Memory B cell (primary cell): Measurements from ENCODE around the gene TRAF3IP1.

Source experiments
- ATAC-seq: fragments of 150-1000 bp; cut with Tn5 transposase; 2 replicates; pipeline ENCODE4 v1.10.0; 2021; ENCODE audit warnings: low read depth, mild to moderate bottlenecking, moderate library complexity
- DNase-seq, 2 donors: peaks; one replicate each; pipeline ENCODE4 v3.0.0; 2022; ENCODE audit warnings: low spot score in 2 of 2
- H3K27ac Mint-ChIP-seq: one replicate; pipeline ENCODE4 v1.8.0; 2022; ENCODE audit warnings: mild to moderate bottlenecking, moderate library complexity, mixed read lengths
- H3K27me3 Mint-ChIP-seq: one replicate; pipeline ENCODE4 v1.8.0; 2022; ENCODE audit warnings: mixed read lengths
- H3K36me3 Mint-ChIP-seq: one replicate; pipeline ENCODE4 v1.8.0; 2022; ENCODE audit warnings: mild to moderate bottlenecking, mixed read lengths
- H3K4me1 Mint-ChIP-seq: one replicate; pipeline ENCODE4 v1.8.0; 2022; ENCODE audit warnings: mixed read lengths
- H3K4me3 Mint-ChIP-seq: one replicate; pipeline ENCODE4 v1.8.0; 2022; ENCODE audit warnings: mild to moderate bottlenecking, moderate library complexity, mixed read lengths
- H3K9me3 Mint-ChIP-seq: one replicate; pipeline ENCODE4 v1.8.0; 2022; ENCODE audit warnings: mixed read lengths

TRAF3IP1 gene

DNA sequence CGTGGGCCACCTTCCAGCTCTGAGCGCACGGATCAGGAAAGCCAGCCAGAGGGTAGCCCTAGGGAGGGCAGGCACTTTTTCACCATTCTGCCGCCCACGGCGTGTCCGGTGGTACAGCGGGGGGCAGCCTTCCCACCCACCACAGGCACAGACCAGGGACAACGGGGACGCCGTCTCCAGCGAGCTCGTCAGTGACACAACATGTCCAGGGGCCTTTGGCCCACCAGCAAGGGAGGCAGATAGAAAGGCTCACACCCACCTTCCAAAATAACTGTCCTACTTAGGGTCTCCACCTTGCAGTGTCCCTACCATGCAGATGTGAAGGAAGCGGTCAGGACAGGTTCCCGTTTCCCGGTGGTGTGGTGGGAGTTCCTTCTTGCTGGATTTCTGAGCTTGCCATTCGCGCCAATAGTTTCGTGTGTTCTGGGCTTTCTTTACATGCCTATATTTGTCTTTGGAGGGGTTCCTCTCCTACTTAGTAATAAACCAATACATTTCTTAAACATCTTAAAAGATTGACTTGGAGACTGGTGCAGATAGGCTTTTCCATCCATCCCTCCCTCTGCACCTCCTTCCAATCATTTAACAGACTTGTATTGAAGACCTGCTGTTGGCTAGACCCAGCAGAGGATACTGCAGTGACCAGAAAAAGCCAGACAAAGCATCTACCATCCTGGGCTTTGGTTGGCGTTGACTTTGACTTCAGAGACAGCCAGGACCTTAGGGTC lies 107.3 kb downstream of the TRAF3IP1 start:
- Mint-ChIP-seq H3K27ac (peak overlapping the region; percentile 90), H3K4me1 (peaks cover 34% of the 10 kb centered on the region), H3K36me3 (peaks cover 12% of the 10 kb centered on the region), H3K4me3 (peak overlapping the region; percentile 87), H3K9me3 (no peaks in the 10 kb centered on the region), H3K27me3 (no peaks in the 10 kb centered on the region)
- ATAC-seq (no peak), DNase-seq (no peak)

DNA sequence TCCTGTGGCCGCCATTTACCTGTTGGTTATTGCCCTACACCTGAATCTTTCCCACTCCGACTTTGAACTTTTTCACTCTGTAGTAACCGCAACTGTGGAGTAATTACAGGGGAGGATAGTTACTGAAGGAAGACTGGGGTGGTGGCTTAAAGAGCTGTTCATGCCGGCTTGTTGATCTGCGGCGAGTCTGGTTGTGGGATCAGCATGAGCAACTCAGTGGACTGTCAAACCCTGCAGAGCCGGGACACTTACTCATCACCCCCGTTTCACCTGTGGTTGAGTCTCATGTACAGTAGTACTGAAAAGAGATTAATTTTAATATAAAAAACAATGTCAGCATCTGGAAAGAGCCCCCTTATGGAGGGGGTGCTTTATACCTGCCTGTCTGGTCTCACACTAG lies 108.5 kb downstream of the TRAF3IP1 start:
- ATAC-seq (no peak), DNase-seq (no peak)
- Mint-ChIP-seq H3K4me1 (peaks cover 34% of the 10 kb centered on the region), H3K27ac (no peak overlapping the region), H3K4me3 (no peak overlapping the region), H3K27me3 (no peaks in the 10 kb centered on the region), H3K9me3 (no peaks in the 10 kb centered on the region), H3K36me3 (peaks cover 15% of the 10 kb centered on the region)

DNA sequence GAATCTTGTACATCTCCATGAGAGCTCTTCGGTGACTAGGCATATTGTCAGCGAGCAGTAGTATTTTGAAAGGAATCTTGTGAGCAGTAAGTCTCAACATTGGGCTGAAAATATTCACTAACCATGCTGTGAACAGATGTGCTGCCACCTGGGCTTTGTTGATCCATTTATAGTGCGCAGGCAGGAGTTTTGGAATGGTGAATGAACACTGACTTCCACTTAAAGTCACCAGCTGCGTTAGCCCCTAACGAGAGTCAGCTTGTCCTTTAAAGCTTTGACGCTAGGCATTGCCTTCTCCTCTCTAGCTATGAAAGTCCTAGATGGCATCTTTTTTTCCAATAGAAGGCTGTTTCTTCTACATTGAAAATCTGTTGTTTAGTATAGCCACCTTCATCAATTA lies 110.5 kb downstream of the TRAF3IP1 start:
- Mint-ChIP-seq H3K9me3 (no peaks in the 10 kb centered on the region), H3K27me3 (no peaks in the 10 kb centered on the region), H3K27ac (peak overlapping the region; percentile 55), H3K36me3 (peaks cover 20% of the 10 kb centered on the region), H3K4me1 (peaks cover 31% of the 10 kb centered on the region), H3K4me3 (no peak overlapping the region)
- no peak for DNase-seq
- ATAC-seq = no peak

DNA sequence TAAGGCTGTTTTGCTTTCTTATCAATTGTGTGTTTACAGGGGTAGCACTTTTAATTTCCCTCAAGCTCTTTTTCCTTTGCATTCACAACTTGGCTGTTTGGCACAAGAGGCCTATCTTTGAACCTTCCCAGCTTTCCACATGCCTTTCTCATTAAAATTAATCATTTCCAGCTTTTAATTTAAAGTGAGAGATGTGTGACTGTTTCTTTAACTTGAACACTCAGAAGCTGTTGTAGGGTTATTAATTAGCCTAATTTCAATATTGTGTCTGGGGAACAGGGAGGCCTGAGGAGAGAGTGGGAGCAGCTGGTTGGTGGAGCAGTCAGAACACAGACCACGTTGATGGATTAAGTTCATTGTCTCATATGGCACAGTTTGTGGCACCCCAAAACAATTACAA lies 111.1 kb downstream of the TRAF3IP1 start:
- no peak overlapping the region for H3K4me3 Mint-ChIP-seq
- H3K9me3 Mint-ChIP-seq = no peaks in the 10 kb centered on the region
- DNase-seq (no peak), ATAC-seq (no peak)
- H3K27me3 Mint-ChIP-seq = no peaks in the 10 kb centered on the region
- peaks cover 23% of the 10 kb centered on the region for H3K36me3 Mint-ChIP-seq
- H3K4me1 Mint-ChIP-seq = peaks cover 30% of the 10 kb centered on the region
- H3K27ac Mint-ChIP-seq = peak overlapping the region; percentile 28

DNA sequence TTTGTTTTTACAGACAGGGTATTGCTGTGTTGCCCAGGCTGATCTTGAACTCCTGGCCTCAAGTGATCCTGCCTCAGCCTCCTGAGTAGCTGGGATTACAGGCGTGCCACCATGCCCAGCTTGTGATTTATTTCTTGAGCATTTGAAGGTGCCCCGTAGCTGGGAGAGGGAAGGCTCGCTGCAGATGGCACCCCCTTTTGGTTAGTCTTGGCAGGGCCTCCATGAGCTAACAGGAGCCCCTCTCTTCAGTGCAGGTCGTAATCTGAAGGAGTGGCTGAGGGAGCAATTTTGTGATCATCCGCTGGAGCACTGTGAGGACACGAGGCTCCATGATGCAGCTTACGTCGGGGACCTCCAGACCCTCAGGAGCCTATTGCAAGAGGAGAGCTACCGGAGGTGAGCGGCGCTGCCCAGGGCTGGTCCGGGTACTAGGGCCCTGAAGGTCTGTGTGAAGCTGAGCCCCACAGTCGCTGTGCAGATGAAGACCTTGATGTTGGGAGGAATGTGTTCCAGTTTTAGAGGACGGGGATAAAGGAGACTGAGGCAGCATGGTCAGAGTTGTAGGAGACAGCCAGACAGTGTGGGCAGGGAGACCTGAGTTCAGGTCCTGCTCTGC lies 113.1 kb downstream of the TRAF3IP1 start:
- Mint-ChIP-seq H3K4me1 (peaks cover 22% of the 10 kb centered on the region), H3K4me3 (no peak overlapping the region), H3K27ac (peak overlapping the region; percentile 43), H3K27me3 (no peaks in the 10 kb centered on the region), H3K9me3 (no peaks in the 10 kb centered on the region), H3K36me3 (peaks cover 27% of the 10 kb centered on the region)
- DNase-seq (no peak), ATAC-seq (no peak)

DNA sequence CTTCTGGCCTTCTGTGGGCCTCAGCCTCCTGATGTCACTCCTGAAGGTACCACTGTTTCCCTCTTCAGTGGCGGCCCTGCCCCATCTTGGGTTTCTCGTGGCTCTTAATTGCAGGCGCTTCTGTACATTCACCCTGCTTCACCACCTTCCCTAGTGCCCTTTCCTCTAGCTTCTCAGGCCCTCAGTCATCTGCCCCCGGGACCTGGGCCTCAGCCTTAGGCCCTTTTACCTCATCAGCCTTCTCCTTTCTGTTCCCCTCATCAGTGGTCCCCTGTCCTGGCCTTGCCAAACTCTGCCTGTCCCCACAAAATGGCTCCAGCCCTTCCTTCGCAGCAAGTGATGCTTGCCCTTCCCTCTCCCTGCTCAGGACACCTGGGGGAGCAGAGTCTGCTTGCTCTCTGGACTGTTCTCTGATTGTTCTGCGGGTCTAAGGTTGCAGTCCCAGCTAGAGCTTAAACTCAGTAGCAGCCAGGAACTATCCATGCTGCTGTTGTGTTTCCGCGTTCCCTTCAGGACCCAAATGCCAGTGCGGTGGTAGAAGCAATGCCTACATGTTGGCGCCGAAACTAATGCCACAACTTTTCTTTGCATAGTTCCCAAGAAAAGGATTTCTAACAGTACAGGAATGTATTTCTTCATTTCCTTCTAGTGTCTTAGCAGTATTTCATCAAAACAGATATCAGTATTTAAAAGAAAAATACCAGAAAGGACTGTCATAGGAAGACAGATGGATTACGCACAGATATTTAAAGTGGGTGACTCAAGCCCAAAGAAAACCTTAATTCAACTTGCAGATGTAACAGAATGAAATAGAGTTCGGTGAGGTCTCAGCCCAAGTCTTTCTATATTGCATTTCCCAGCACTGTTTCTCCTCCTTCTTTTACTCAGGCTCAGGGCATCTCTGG lies 113.9 kb downstream of the TRAF3IP1 start:
- Mint-ChIP-seq H3K4me1 (peaks cover 21% of the 10 kb centered on the region), H3K27me3 (no peaks in the 10 kb centered on the region), H3K36me3 (peaks cover 31% of the 10 kb centered on the region), H3K27ac (peak overlapping the region; percentile 43), H3K9me3 (no peaks in the 10 kb centered on the region), H3K4me3 (no peak overlapping the region)
- no peak for ATAC-seq
- no peak for DNase-seq

DNA sequence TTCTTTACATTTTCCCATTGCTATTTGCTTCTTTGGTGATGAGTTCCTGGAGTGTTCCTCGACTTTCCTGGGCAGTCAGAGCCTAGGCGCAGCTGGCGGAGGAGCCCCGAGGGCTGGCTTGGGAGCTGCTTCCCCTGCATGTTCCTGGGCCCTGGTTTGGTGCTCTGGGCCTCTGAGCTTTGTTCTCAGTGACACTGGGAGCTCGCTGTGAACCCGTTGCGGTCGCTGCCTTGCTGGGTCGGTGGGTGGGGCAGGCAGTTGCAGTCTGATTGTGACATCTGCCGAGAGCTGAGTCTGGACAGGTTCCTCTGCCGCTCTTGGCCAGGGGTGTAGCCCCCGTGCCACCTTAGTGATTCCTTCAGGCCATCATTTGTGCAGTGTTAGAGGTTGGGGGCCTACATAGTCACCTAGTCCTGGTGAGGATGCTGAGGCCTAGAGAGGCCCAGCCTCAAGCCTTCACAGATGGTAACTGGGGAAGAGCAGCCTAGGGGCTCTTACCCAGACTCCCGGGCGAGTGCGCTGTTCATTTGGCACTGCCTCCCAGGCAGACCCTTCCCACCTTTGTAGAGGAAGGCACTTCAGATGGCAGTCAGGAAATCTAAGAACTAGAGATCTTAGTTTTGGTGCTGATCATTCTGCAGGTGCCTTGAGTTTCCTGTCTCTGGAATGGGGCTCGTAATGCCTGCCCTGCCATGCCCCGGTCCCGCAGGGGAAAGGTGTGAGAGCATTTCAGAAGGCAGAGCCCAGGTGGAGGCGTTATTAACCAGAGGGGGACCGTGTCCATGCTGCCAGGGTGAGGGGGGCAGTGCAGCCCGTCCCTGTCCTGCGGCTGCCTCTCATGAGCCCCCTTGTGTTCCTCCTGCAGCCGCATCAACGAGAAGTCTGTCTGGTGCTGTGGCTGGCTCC lies 114.8 kb downstream of the TRAF3IP1 start:
- no peak overlapping the region for H3K27ac Mint-ChIP-seq

DNA sequence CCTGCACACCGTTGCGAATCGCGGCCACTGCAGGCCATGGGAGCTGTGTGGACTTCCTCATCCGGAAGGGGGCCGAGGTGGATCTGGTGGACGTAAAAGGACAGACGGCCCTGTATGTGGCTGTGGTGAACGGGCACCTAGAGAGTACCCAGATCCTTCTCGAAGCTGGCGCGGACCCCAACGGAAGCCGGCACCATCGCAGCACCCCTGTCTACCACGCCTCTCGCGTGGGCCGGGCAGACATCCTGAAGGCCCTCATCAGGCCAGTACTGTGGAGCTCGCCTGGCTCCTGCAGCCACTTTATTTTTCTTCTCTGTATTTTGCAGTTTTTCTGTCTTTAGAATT lies 115.4 kb downstream of the TRAF3IP1 start:
- H3K4me1 Mint-ChIP-seq = peaks cover 20% of the 10 kb centered on the region
- DNase-seq = no peak

More for the DNA sequence above, 114.8 kb downstream of the TRAF3IP1 start:
- Mint-ChIP-seq H3K4me3 (no peak overlapping the region), H3K4me1 (peaks cover 20% of the 10 kb centered on the region), H3K27me3 (no peaks in the 10 kb centered on the region), H3K9me3 (no peaks in the 10 kb centered on the region), H3K36me3 (peaks cover 31% of the 10 kb centered on the region)
- ATAC-seq (no peak), DNase-seq (no peak)

DNA sequence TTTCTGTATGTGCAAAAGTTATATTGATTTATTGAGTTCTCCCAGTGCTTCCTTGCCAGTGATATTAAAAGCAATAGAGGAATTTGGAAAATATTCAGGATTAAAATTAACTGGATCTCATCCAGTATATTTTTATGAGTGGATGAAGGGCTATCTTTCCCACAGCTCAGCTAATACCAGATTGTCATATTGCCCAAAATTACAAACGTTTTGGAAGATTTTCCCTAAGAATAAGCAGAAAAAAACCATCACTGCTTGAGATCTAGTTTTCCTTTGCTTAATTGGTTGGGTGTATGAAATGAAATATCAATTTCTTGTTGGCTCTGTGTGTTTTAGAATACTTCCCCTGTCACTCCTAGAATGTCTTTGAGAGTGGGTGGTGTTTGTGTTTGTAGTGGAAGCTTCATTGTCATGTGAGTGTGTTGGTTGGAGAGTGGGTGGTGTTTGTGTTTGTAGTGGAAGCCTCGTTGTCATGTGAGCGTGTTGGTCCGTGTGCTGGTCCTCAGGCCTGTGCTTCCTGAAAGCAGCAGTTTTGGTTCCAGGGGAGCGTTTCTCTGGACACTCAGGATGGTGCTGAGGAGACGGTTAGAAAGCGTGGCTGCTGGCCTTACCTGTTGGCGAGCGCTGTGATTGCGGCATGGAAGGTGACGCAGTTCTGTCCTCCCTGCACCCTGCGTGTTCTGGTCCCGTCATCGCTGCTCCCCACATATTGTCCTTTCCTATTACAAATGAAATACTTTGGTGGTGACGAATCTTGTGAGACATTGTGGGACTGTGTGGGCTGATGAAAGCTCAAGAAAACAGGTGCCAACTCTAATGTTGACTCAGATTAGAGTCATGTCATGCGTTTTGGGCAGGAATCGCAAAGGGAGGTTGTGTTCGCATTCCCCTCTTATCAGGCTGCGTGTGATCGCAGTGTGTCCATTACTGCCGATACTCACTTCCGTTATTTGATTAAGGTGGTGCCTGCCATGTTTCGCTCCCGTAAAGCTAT lies 118.8 kb downstream of the TRAF3IP1 start:
- DNase-seq (no peak), ATAC-seq (no peak)
- H3K9me3 Mint-ChIP-seq = no peaks in the 10 kb centered on the region
- H3K4me1 Mint-ChIP-seq = peaks cover 23% of the 10 kb centered on the region
- H3K27ac Mint-ChIP-seq = peak overlapping the region; percentile 35
- no peak overlapping the region for H3K4me3 Mint-ChIP-seq
- no peaks in the 10 kb centered on the region for H3K27me3 Mint-ChIP-seq
- peaks cover 24% of the 10 kb centered on the region for H3K36me3 Mint-ChIP-seq

More for the DNA sequence above, 115.4 kb downstream of the TRAF3IP1 start:
- Mint-ChIP-seq H3K27me3 (no peaks in the 10 kb centered on the region), H3K36me3 (peaks cover 29% of the 10 kb centered on the region), H3K4me3 (no peak overlapping the region), H3K27ac (no peak overlapping the region), H3K9me3 (no peaks in the 10 kb centered on the region)
- ATAC-seq = no peak

DNA sequence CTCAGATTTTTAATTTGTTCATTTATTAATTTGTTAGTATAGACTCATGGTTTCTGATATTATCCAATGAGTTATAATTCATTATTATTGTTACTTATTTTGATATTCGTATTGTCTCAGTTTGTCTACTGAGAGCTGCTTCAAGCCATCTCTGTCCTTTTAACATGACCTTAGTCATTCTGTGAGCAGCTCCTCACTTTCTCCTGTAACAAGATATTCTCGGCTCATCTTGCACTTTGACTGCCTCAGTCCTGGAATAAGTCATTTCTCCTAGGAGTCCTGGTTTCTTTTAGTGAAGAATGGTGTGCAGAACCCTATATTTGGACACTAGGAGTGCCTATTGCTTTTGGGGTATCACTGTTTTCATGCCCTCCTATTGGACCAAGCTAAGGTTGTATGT lies 119.6 kb downstream of the TRAF3IP1 start:
- ATAC-seq (no peak), DNase-seq (no peak)
- H3K4me1 Mint-ChIP-seq = peaks cover 23% of the 10 kb centered on the region
- H3K27me3 Mint-ChIP-seq = no peaks in the 10 kb centered on the region
- no peaks in the 10 kb centered on the region for H3K9me3 Mint-ChIP-seq
- no peak overlapping the region for H3K27ac Mint-ChIP-seq
- peaks cover 29% of the 10 kb centered on the region for H3K36me3 Mint-ChIP-seq
- H3K4me3 Mint-ChIP-seq = no peak overlapping the region

DNA sequence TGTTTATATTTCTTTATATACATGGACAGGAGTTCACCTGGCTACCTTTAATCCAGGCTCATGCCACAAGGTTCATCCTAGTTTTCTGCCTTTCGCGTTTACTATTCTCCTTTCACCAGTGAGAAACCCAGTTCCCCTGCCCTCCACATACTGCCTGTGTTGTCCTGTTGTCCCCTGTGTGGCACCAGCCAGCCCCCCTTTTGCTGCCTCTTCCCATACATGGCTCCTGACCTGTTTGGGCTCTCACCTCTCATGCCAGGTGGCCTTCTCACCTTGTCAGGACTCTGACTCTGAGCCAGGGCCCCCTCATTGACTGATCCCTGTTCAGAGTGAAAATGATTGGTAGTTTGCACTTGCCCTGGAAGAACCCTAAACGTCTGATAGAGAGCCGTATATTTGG lies 120.0 kb downstream of the TRAF3IP1 start:
- ATAC-seq (no peak), DNase-seq (no peak)
- no peaks in the 10 kb centered on the region for H3K9me3 Mint-ChIP-seq
- no peak overlapping the region for H3K4me3 Mint-ChIP-seq
- H3K27ac Mint-ChIP-seq = no peak overlapping the region
- peaks cover 32% of the 10 kb centered on the region for H3K36me3 Mint-ChIP-seq
- H3K4me1 Mint-ChIP-seq = peaks cover 23% of the 10 kb centered on the region
- no peaks in the 10 kb centered on the region for H3K27me3 Mint-ChIP-seq

DNA sequence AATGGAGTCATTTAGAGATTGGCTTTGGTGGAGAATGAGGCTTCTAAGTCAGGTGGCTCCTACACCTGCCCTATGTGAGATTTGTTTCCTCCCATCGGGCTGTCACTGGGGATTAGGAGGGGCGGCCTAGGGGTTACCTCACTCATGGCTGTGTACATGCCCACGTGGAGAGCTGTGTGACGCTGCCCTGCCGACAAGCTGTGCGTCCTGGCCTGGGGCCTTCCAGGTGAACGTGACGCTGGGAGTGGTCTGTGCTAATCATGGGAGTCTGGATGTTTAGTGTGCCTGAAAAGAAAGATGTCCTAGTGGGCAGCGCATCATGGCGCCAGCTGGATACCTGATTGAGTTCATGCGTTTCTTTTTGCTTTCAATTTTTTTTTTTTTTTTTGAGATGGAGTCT lies 120.4 kb downstream of the TRAF3IP1 start:
- no peak overlapping the region for H3K27ac Mint-ChIP-seq
- H3K36me3 Mint-ChIP-seq = peaks cover 36% of the 10 kb centered on the region
- H3K9me3 Mint-ChIP-seq = no peaks in the 10 kb centered on the region
- H3K4me3 Mint-ChIP-seq = no peak overlapping the region
- DNase-seq (no peak), ATAC-seq (no peak)
- peaks cover 23% of the 10 kb centered on the region for H3K4me1 Mint-ChIP-seq
- H3K27me3 Mint-ChIP-seq = no peaks in the 10 kb centered on the region
